ENCODE results near the gene FMN2. TPM values are rescaled to one million over a fixed set of nuclear protein-coding genes. Genes with fewer than 3 reads are reported as not detected.

The FMN2 gene
- polyA plus RNA-seq, 3 donors: not detected

DNA sequence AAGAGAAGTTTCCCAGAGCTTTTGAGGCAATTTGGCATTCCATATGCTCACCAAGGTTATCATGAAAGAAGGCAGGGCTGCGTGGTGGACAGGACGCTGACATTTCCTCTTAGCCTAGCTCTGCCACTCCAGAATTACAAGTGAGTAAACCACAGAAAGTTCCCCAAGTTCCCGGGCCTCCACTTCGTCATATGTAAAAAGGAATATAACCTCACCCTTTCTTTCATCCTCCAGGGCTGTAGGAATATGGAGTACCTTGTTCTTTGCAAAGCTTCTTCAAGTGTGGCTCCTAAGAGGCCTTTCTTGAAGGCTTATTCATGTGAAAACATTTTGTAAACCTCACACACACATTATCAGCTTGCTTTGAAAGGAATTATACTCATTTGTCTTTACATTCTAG lies 310.0 kb downstream of the FMN2 start:
- Histone ChIP-seq H3K27ac (ENCODE audit: low read depth in 1 of 2, low read length in 2 of 2) (no peak overlapping the region), H3K79me2 (ENCODE audit: insufficient read depth, low read length) (no peaks in the 10 kb centered on the region), H3K27me3 (ENCODE audit: control insufficient read depth in 2 of 2, insufficient read depth in 2 of 2, low read length in 2 of 2) (no peaks in the 10 kb centered on the region), H3K9ac (ENCODE audit: insufficient read depth, low read length, poor library complexity, severe bottlenecking) (no peak overlapping the region), H2AFZ (ENCODE audit: insufficient read depth, low read depth, low read length, poor library complexity, severe bottlenecking) (no peak overlapping the region), H3K4me3 (replicated peaks in 1 of 3; ENCODE audit: low read depth in 2 of 3, low read length in 3 of 3) (no peak overlapping the region), H4K20me1 (ENCODE audit: insufficient read depth, low read length) (no peaks in the 10 kb centered on the region), H3K36me3 (replicated peaks in 1 of 2; ENCODE audit: control insufficient read depth in 1 of 2, insufficient read depth in 2 of 2, low read length in 2 of 2) (no peaks in the 10 kb centered on the region), H3K4me2 (replicated peaks; ENCODE audit: extremely low read depth, low read length, poor library complexity, severe bottlenecking) (no peak overlapping the region), H3K4me1 (ENCODE audit: control insufficient read depth in 1 of 2, insufficient read depth in 2 of 2, low read length in 2 of 2) (no peaks in the 10 kb centered on the region), H3K9me3 (replicated peaks in 1 of 2; ENCODE audit: control insufficient read depth in 1 of 2, insufficient read depth in 1 of 2, low read length in 2 of 2) (no peaks in the 10 kb centered on the region)
- 7% methylated on average over 2 of the region's 4 CpGs for WGBS (ENCODE audit: insufficient coverage)
- H3K4me1 Mint-ChIP-seq: no peaks in the 10 kb centered on the region
- TF ChIP-seq, protein P1, sequence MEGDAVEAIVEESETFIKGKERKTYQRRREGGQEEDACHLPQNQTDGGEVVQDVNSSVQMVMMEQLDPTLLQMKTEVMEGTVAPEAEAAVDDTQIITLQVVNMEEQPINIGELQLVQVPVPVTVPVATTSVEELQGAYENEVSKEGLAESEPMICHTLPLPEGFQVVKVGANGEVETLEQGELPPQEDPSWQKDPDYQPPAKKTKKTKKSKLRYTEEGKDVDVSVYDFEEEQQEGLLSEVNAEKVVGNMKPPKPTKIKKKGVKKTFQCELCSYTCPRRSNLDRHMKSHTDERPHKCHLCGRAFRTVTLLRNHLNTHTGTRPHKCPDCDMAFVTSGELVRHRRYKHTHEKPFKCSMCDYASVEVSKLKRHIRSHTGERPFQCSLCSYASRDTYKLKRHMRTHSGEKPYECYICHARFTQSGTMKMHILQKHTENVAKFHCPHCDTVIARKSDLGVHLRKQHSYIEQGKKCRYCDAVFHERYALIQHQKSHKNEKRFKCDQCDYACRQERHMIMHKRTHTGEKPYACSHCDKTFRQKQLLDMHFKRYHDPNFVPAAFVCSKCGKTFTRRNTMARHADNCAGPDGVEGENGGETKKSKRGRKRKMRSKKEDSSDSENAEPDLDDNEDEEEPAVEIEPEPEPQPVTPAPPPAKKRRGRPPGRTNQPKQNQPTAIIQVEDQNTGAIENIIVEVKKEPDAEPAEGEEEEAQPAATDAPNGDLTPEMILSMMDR (IDR thresholded peaks at IDR 0.05): no peak
- no peak overlapping the region for H3K4me3 Mint-ChIP-seq
- DNase-seq: no peak
- peaks cover 0 to 6% (median 0%) of the 10 kb centered on the region in 7 donors for H3K9me3 Mint-ChIP-seq
- H3K27ac Mint-ChIP-seq: no peak overlapping the region
- no peaks in the 10 kb centered on the region for H3K36me3 Mint-ChIP-seq
- peaks cover 0 to 1% (median 0%) of the 10 kb centered on the region in 3 donors for H3K27me3 Mint-ChIP-seq (ENCODE audit: low read depth in 3 of 3)
- intact Hi-C loops (cut with micrococcal nuclease): no loop called here

DNA sequence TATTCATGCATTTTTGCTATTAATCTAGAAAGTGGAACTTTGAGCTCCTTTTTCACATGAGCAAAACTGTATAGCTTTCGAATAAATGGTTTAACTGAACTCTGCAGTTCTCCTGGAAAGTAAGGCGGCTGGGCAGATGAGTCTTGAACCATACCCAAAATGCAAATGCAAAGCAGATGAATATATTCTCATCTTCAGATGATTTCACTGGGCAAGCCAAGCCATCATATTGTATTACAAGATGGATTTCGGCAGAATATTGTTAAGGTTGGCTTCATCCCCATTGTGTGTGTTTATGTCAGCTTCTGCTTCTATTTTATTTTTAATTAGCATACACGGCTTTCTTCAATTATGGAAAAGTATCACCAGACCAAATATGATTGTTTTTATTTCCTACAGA lies 310.6 kb downstream of the FMN2 start:
- WGBS (ENCODE audit: insufficient coverage): 100% methylated on average over 1 of the region's 4 CpGs
- Histone ChIP-seq H3K36me3 (replicated peaks in 1 of 2; ENCODE audit: control insufficient read depth in 1 of 2, insufficient read depth in 2 of 2, low read length in 2 of 2) (no peaks in the 10 kb centered on the region), H2AFZ (ENCODE audit: insufficient read depth, low read depth, low read length, poor library complexity, severe bottlenecking) (no peak overlapping the region), H3K4me3 (replicated peaks in 1 of 3; ENCODE audit: low read depth in 2 of 3, low read length in 3 of 3) (no peak overlapping the region), H3K9ac (ENCODE audit: insufficient read depth, low read length, poor library complexity, severe bottlenecking) (no peak overlapping the region), H3K4me1 (ENCODE audit: control insufficient read depth in 1 of 2, insufficient read depth in 2 of 2, low read length in 2 of 2) (no peaks in the 10 kb centered on the region), H3K27ac (ENCODE audit: low read depth in 1 of 2, low read length in 2 of 2) (no peak overlapping the region), H4K20me1 (ENCODE audit: insufficient read depth, low read length) (no peaks in the 10 kb centered on the region), H3K9me3 (replicated peaks in 1 of 2; ENCODE audit: control insufficient read depth in 1 of 2, insufficient read depth in 1 of 2, low read length in 2 of 2) (no peaks in the 10 kb centered on the region), H3K79me2 (ENCODE audit: insufficient read depth, low read length) (no peaks in the 10 kb centered on the region), H3K27me3 (ENCODE audit: control insufficient read depth in 2 of 2, insufficient read depth in 2 of 2, low read length in 2 of 2) (no peaks in the 10 kb centered on the region), H3K4me2 (replicated peaks; ENCODE audit: extremely low read depth, low read length, poor library complexity, severe bottlenecking) (no peak overlapping the region)
- Mint-ChIP-seq H3K4me1 (no peaks in the 10 kb centered on the region), H3K4me3 (no peak overlapping the region), H3K36me3 (no peaks in the 10 kb centered on the region), H3K27ac (no peak overlapping the region), H3K9me3 (peaks cover 0 to 8% (median 0%) of the 10 kb centered on the region in 7 donors), H3K27me3 (ENCODE audit: low read depth in 3 of 3) (peaks cover 0 to 1% (median 0%) of the 10 kb centered on the region in 3 donors)
- no peak for DNase-seq
- TF ChIP-seq, protein P1 (IDR thresholded peaks at IDR 0.05): no peak
- intact Hi-C loops (cut with micrococcal nuclease): no loop called here
